Activated CD4-positive, alpha-beta T cell treated with anti-CD3 and anti-CD28 coated beads for 1 hour (primary cell): ENCODE measurements around the gene PRSS22.

Source experiments
- DNase-seq: peaks from one replicate; pipeline ENCODE4 v3.0.0-alpha.2; 2020

The PRSS22 gene

DNA sequence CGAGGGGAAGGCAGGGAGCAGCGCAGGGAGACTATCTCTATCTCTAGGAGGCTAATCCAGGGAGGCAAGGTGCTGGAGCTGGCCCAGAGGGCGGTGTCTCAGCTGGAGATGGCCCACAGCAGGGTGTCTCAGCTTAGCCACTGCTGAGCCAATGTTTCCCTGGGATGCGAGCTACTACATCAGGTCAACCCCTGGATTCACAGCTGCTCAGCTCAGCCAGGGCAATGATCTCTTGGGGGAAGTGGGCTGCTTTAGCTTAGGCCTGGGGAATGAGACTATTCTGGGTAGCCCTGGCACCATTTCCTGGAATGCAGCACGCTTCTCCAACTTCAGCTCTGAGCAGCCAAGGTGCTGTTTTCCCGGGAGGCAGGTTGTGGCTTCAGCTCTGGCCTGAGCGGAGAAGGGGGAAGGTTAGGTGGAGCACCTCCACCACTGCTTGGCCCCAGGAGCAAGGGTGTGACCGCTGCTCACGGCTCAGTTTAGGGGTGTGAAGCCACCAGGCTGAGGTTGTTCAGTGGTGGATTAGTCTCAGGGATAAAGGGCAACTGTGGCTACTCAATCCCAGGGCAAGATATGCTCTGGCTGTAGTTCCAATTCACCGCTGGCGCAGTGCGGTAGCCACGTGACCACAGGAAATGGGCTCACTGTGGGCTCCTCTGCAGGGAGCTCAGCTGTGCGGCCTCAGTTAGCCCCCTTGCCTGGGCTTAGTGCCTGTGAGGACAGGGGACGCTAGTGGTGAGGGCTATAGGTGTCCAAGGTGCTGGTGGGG is 46.1 kb downstream of the PRSS22 start:
- no peak for DNase-seq

DNA sequence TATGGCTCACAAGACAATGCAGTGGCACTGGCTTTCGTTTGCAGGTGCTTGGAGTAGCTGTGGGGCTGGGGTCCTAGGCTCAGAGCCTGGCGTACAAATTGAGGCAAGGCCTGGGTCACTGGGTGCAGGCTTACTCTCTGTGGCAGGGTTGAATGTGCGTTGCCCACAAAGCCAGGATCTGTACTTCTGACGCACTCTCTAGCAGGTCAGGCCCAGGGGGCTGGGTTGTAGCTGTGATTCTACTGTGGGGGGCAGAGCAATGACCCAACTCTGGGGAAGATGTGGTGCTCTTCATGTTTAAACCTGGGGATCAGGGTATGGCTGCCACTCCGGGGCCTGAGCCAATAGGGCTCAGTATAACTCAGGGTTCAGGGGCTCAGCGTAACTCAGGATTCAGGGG is 47.3 kb downstream of the PRSS22 start:
- no peak for DNase-seq

GRCh38 chr16:2809149-2809760 is 48.7 kb downstream of the PRSS22 start:
- DNase-seq, result no peak

- DNase-seq, result no peak
Observed at GRCh38 chr16:2808181-2808580, 49.8 kb downstream of the PRSS22 start.

- no peak for DNase-seq
Observed at GRCh38 chr16:2806286-2806685, 51.7 kb downstream of the PRSS22 start.

GRCh38 chr16:2804728-2805127 is 53.2 kb downstream of the PRSS22 start:
- no peak for DNase-seq

DNA sequence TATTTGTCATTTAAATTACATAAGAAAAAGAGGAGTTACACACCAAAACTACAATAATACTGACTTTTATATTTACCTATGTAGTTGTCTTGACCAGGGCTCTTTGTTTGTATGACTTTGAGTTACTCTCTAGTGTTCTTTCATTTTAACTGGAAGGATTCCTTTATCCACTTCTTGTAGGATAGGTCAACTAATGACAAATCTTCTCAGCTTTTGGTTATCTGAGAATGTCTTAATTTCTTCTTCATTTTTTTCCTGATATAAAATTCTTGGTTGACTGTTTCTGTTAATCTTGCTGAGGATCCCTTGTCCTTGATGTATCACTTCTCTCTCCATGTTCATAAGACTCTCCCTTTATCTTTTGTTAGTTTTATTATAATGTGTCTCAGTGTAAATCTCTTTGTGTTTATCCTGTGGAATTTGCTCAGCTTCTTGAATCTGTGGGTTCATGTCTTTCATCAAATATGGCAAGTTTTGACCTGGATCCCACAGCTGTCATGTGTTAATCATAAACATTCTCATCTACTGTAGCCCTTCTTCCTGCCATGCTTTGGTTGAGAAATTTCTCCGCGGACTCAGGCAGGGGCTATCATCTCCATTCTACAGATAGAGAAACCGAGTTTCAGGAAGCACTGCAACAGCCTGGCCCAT is 54.3 kb downstream of the PRSS22 start:
- no peak for DNase-seq
